H1 (cell line): ENCODE results near the gene EHBP1. TPM values are rescaled to one million over a fixed set of nuclear protein-coding genes. Genes with fewer than 3 reads are reported as not detected.

Experiments
- CTCF ChIA-PET: fragments of 300-600 bp; sonication (Branson Sonifier 250); formaldehyde crosslinking; loops from one replicate; lab custom pipeline; 2021; ENCODE audit not compliant: partially characterized antibody; lab: Charles Lee
- POLR2A ChIA-PET: fragments of 300-600 bp; sonication (Branson Sonifier 250); formaldehyde crosslinking; loops from one replicate; lab custom pipeline; 2021; ENCODE audit warnings: inconsistent platforms; ENCODE audit not compliant: partially characterized antibody; lab: Charles Lee
- DNase-seq, 2 experiments: peaks; one replicate each; pipeline versions ENCODE4 v3.0.0 to v3.0.0-alpha.2; 2010 to 2022; ENCODE audit warnings: low spot score in 2 of 2, low read depth in 1 of 2, mixed read lengths in 1 of 2
- FAIRE-seq: peaks from 2 replicates; lab custom pipeline; 2011; peaks lifted over from hg19 to GRCh38; lab: Jason Lieb, UNC
- H2AFZ ChIP-seq: 2 replicates; pipeline ENCODE4 v1.8.1; 2012; ENCODE audit warnings: low read length, inconsistent platforms
- H2AK5ac ChIP-seq: 2 replicates; pipeline ENCODE4 v1.6.1; 2013; ENCODE audit warnings: low read depth, low read length
- H2BK120ac ChIP-seq: replicated peaks from 2 replicates; pipeline ENCODE3; 2013; ENCODE audit warnings: low read depth, low read length, inconsistent platforms
- H2BK12ac ChIP-seq: 2 replicates; pipeline ENCODE4 v1.6.1; 2013; ENCODE audit warnings: low read depth, low read length
- H2BK15ac ChIP-seq: 2 replicates; pipeline ENCODE4 v1.6.1; 2013; ENCODE audit warnings: low read length
- H2BK20ac ChIP-seq: 2 replicates; pipeline ENCODE4 v1.6.1; 2013; ENCODE audit warnings: low read length
- H2BK5ac ChIP-seq: 2 replicates; pipeline ENCODE4 v1.6.1; 2013; ENCODE audit warnings: low read depth, low read length
- H3K14ac ChIP-seq: 2 replicates; pipeline ENCODE4 v1.6.1; 2013; ENCODE audit warnings: inconsistent platforms; ENCODE audit not compliant: insufficient read length
- H3K18ac ChIP-seq: 2 replicates; pipeline ENCODE4 v1.6.1; 2013; ENCODE audit warnings: low read length; ENCODE audit errors: extremely low read depth
- H3K23ac ChIP-seq: 2 replicates; pipeline ENCODE4 v1.6.1; 2013; ENCODE audit warnings: inconsistent platforms; ENCODE audit not compliant: insufficient read length
- H3K23me2 ChIP-seq: 2 replicates; pipeline ENCODE4 v1.6.1; 2013; ENCODE audit warnings: low read depth, low read length
- H3K27ac ChIP-seq: 2 replicates; pipeline ENCODE4 v1.6.1; 2011; ENCODE audit warnings: low read depth, low read length, inconsistent platforms
- H3K27me3 ChIP-seq, 4 experiments: replicated peaks in 1 of 4; 1 replicate in 1 of 4; 2 replicates in 3 of 4; pipeline versions ENCODE4 v1.6.1 to v1.8.1; 2011 to 2013; ENCODE audit warnings: low read length in 3 of 4, mild to moderate bottlenecking in 3 of 4, inconsistent platforms in 2 of 4, mixed read lengths in 2 of 4, moderate library complexity in 1 of 4; ENCODE audit not compliant: control insufficient read depth in 3 of 4, insufficient read depth in 3 of 4; ENCODE audit errors: extremely low read depth in 1 of 4
- H3K36me3 ChIP-seq, 4 experiments: 2 replicates each; pipeline versions ENCODE4 v1.6.1 to v1.8.1; 2011 to 2013; ENCODE audit warnings: mild to moderate bottlenecking in 4 of 4, low read length in 3 of 4, moderate library complexity in 2 of 4, control low read depth in 1 of 4, inconsistent platforms in 1 of 4; ENCODE audit not compliant: insufficient read depth in 4 of 4, control insufficient read depth in 2 of 4
- H3K4ac ChIP-seq: replicated peaks from 2 replicates; pipeline ENCODE3; 2013; ENCODE audit warnings: low read length, low read depth, mixed read lengths, inconsistent platforms; ENCODE audit not compliant: insufficient read length
- H3K4me1 ChIP-seq, 4 experiments: replicated peaks in 1 of 4; 1 replicate in 1 of 4; 2 replicates in 3 of 4; pipeline versions ENCODE4 v1.6.1 to v1.8.1; 2011 to 2013; ENCODE audit warnings: low read length in 3 of 4, inconsistent platforms in 2 of 4, mixed read lengths in 1 of 4; ENCODE audit not compliant: insufficient read depth in 4 of 4, control insufficient read depth in 3 of 4
- H3K4me2 ChIP-seq, 2 experiments: 2 replicates each; pipeline versions ENCODE4 v1.6.1 to v1.8.1; 2011 to 2013; ENCODE audit warnings: low read depth in 2 of 2, low read length in 2 of 2, control low read depth in 1 of 2, inconsistent platforms in 1 of 2, mild to moderate bottlenecking in 1 of 2; ENCODE audit not compliant: insufficient read depth in 1 of 2
- H3K4me3 ChIP-seq, 4 experiments: fragments of 200-600, 300-600 bp in 1 of 4; sonication (generic), shearing (Covaris generic), sonication (Bioruptor Twin) in 1 of 4; 2 replicates each; pipeline versions ENCODE4 v1.5.1 to v1.8.1; 2011 to 2016; ENCODE audit warnings: low read length in 4 of 4, low read depth in 3 of 4, control low read depth in 2 of 4, inconsistent platforms in 2 of 4, mild to moderate bottlenecking in 2 of 4, mixed read lengths in 1 of 4, moderate library complexity in 1 of 4; ENCODE audit not compliant: insufficient read depth in 2 of 4; ENCODE audit errors: extremely low read depth in 1 of 4
- H3K56ac ChIP-seq: replicated peaks from 2 replicates; pipeline ENCODE3; 2013; ENCODE audit warnings: low read depth, mild to moderate bottlenecking, mixed read lengths, low read length, inconsistent platforms; ENCODE audit not compliant: insufficient read length
- H3K79me1 ChIP-seq: 2 replicates; pipeline ENCODE4 v1.6.1; 2013; ENCODE audit warnings: low read depth, low read length, control low read depth
- H3K79me2 ChIP-seq, 2 experiments: 2 replicates each; pipeline versions ENCODE4 v1.6.1 to v1.8.1; 2012 to 2013; ENCODE audit warnings: low read length in 2 of 2, mild to moderate bottlenecking in 2 of 2, inconsistent platforms in 1 of 2; ENCODE audit not compliant: insufficient read depth in 2 of 2, control insufficient read depth in 1 of 2
- H3K9ac ChIP-seq, 4 experiments: replicated peaks in 1 of 4; 1 replicate in 1 of 4; 2 replicates in 3 of 4; pipeline versions ENCODE4 v1.6.1 to v1.8.1; 2011 to 2013; ENCODE audit warnings: low read depth in 3 of 4, low read length in 3 of 4, control low read depth in 2 of 4, mild to moderate bottlenecking in 2 of 4, moderate library complexity in 2 of 4, inconsistent platforms in 1 of 4; ENCODE audit errors: extremely low read depth in 1 of 4
- H3K9me3 ChIP-seq, 2 experiments: 2 replicates each; pipeline versions ENCODE4 v1.6.1 to v1.8.1; 2012 to 2013; ENCODE audit warnings: mild to moderate bottlenecking in 2 of 2, moderate library complexity in 2 of 2, control low read depth in 1 of 2, inconsistent platforms in 1 of 2, low read depth in 1 of 2, low read length in 1 of 2, mixed read lengths in 1 of 2; ENCODE audit not compliant: insufficient read depth in 2 of 2
- H4K20me1 ChIP-seq, 2 experiments: replicated peaks in 1 of 2; 2 replicates each; pipeline versions ENCODE3 to v1.8.1; 2011 to 2013; ENCODE audit warnings: inconsistent platforms in 2 of 2, low read length in 2 of 2, mild to moderate bottlenecking in 1 of 2; ENCODE audit not compliant: insufficient read depth in 2 of 2, control insufficient read depth in 1 of 2
- H4K5ac ChIP-seq: 2 replicates; pipeline ENCODE4 v1.6.1; 2013; ENCODE audit warnings: low read length, low read depth, mixed read lengths, inconsistent platforms; ENCODE audit not compliant: insufficient read length
- H4K8ac ChIP-seq: 2 replicates; pipeline ENCODE4 v1.8.0; 2013; ENCODE audit warnings: mild to moderate bottlenecking, moderate library complexity, low read length, inconsistent platforms; ENCODE audit not compliant: insufficient read depth; ENCODE audit errors: extremely low read depth
- H4K91ac ChIP-seq: replicated peaks from 2 replicates; pipeline ENCODE3; 2013; ENCODE audit warnings: low read length, mixed read lengths, inconsistent platforms; ENCODE audit not compliant: insufficient read length
- ASH2L ChIP-seq: fragments of 200-600, 300-600 bp; sonication (generic); IDR thresholded peaks from one replicate; pipeline ENCODE4 v1.7.1; 2017; ENCODE audit warnings: low read length
- CEBPB ChIP-seq: IDR thresholded peaks from 2 replicates; pipeline ENCODE4 v1.6.1; 2012; ENCODE audit warnings: low read depth, low read length
- POLR2A ChIP-seq, 2 experiments: IDR thresholded peaks; 1 replicate in 1 of 2; 2 replicates in 1 of 2; pipeline ENCODE4 v1.6.1; 2011; ENCODE audit warnings: low read depth in 2 of 2, low read length in 2 of 2, mild to moderate bottlenecking in 2 of 2; ENCODE audit errors: control extremely low read depth in 1 of 2
- RBBP5 ChIP-seq: IDR thresholded peaks from 2 replicates; pipeline ENCODE4 v1.7.1; 2012; ENCODE audit warnings: low read depth, mild to moderate bottlenecking, inconsistent platforms, low read length, moderate library complexity, borderline replicate concordance
- RXRA ChIP-seq: IDR thresholded peaks from 2 replicates; pipeline ENCODE4 v1.6.1; 2011; ENCODE audit warnings: low read depth, mild to moderate bottlenecking, low read length, moderate library complexity; ENCODE audit not compliant: insufficient read depth
- SIRT6 ChIP-seq: IDR thresholded peaks from one replicate; pipeline ENCODE4 v1.7.1; 2012; ENCODE audit warnings: low read length, inconsistent platforms
- SIX5 ChIP-seq: IDR thresholded peaks from 2 replicates; pipeline ENCODE4 v1.6.1; 2011; ENCODE audit warnings: mild to moderate bottlenecking, low read depth, low read length
- ZNF274 ChIP-seq: IDR thresholded peaks from 2 replicates; pipeline ENCODE4 v1.7.0; 2012; ENCODE audit warnings: low read length, borderline replicate concordance; ENCODE audit errors: extremely low read depth
- WGBS, 2 experiments: shearing (Covaris generic) in 1 of 2; methylation state at CpG; one replicate each; pipeline versions ENCODE4 v1.1.6 to v1.1.7; 2013 to 2015; ENCODE audit warnings: low lambda C conversion rate in 2 of 2, mixed read lengths in 2 of 2, inconsistent platforms in 1 of 2, low coverage in 1 of 2, missing lambda C conversion rate in 1 of 2; ENCODE audit not compliant: insufficient replicate concordance in 2 of 2, insufficient coverage in 1 of 2, insufficient read length in 1 of 2; ENCODE audit errors: extremely low coverage in 1 of 2, missing lambda C conversion rate in 1 of 2; 5-methylcytosine and 5-hydroxymethylcytosine counted together
- polyA plus RNA-seq, 7 experiments: library from polyadenylated mRNA; depleted of rRNA in 3 of 7; stranded (reverse) in 5 of 7; unstranded in 2 of 7; fragments of >200 nt in 5 of 7; fragments of 200-250 nt in 2 of 7; gene quantifications; 1 replicate in 5 of 7; 2 replicates in 1 of 7; 4 replicates in 1 of 7; pipeline versions ENCODE4 v1.2.1 to v1.2.3, GENCODE V29; 2011 to 2013; ENCODE audit warnings: missing spikeins in 2 of 7, mixed read lengths in 2 of 7
- total RNA-seq: library from RNA; stranded (reverse); fragmentation: NEBNext Ultra II Directional; extraction: Animal tissue kit (Norgen Biotek cat#: 25700); gene quantifications from 2 replicates; pipeline ENCODE4 v1.2.1, GENCODE V29; 2021

EHBP1 gene
- total and polyA plus RNA-seq, 2 of the 8 experiments (the other 6 are each of a cell fraction or from before 2014, with no cell fraction given), result 12.0 to 64.1 TPM

- Histone ChIP-seq H3K9me3 (peaks cover 7% of the 10 kb centered on the region in 2 experiments), H3K4me2 (no peak overlapping the region), H3K79me1 (no peaks in the 10 kb centered on the region), H2BK5ac (no peak overlapping the region), H2BK12ac (no peak overlapping the region), H2AK5ac (no peak overlapping the region), H2BK120ac (no peak overlapping the region), H3K36me3 (peaks cover 0 to 9% (median 2%) of the 10 kb centered on the region in 4 experiments; a peak in 2 of 8 replicates), H3K23me2 (no peaks in the 10 kb centered on the region), H2BK15ac (no peak overlapping the region), H2BK20ac (no peak overlapping the region), H3K79me2 (no peaks in the 10 kb centered on the region), H3K4me3 (no peak overlapping the region), H4K20me1 (no peaks in the 10 kb centered on the region), H3K14ac (no peak overlapping the region), H3K4ac (no peak overlapping the region), H3K9ac (no peak overlapping the region), H4K91ac (no peak overlapping the region), H4K8ac (no peak overlapping the region), H3K56ac (no peak overlapping the region), H4K5ac (no peak overlapping the region), H3K23ac (no peak overlapping the region), H3K4me1 (no peaks in the 10 kb centered on the region), H3K27ac (no peak overlapping the region), H3K18ac (no peak overlapping the region), H3K27me3 (no peaks in the 10 kb centered on the region), H2AFZ (no peak overlapping the region)
- FAIRE-seq, result no peak
- CTCF ChIA-PET, result no interaction called here
- 92% methylated on average over 2 of the region's 2 CpGs; no CpG with 5 or more reads in 1 of the 2 experiments for WGBS, 2 experiments
- no peak for DNase-seq
- POLR2A ChIA-PET, result no interaction called here
- TF ChIP-seq RXRA, result no peak
- no peak for TF ChIP-seq SIRT6
- no peak for TF ChIP-seq RBBP5
- TF ChIP-seq ZNF274, result no peak
- TF ChIP-seq SIX5, result no peak
- no peak for TF ChIP-seq ASH2L
- TF ChIP-seq CEBPB, result no peak
- TF ChIP-seq POLR2A (IDR thresholded peaks at IDR 0.05; ENCODE audit: control extremely low read depth in 1 of 2, low read depth in 2 of 2, low read length in 2 of 2), result no peak
These were observed 213.5 kb downstream of the EHBP1 start for GRCh38 chr2:62919041-62919440.
